Lower leg skin (tissue), 4 donors: ENCODE measurements around the gene FOXP1. TPM values are rescaled to one million over a fixed set of nuclear protein-coding genes. Genes with fewer than 3 reads are reported as not detected.

Experiments used
- DNase-seq, 2 donors: peaks; one replicate each; pipeline ENCODE4 v3.0.0-alpha.2; 2019; ENCODE audit warnings: low spot score in 2 of 2
- H3K4me3 ChIP-seq: fragments of 200-600 bp; sonication (generic); 2 replicates; pipeline ENCODE4 v1.5.1; 2017; ENCODE audit warnings: mild to moderate bottlenecking, low read depth; ENCODE audit not compliant: poor library complexity, severe bottlenecking
- POLR2A ChIP-seq, 2 donors: fragments of 450-650 bp; IDR thresholded peaks; one replicate each; pipeline ENCODE4 v1.6.1; 2016 to 2017; ENCODE audit warnings: antibody characterized with exemption in 2 of 2, mild to moderate bottlenecking in 1 of 2, moderate library complexity in 1 of 2
- WGBS, 2 donors: methylation state at CpG; one replicate each; pipeline ENCODE4 v1.1.5; 2018; 5-methylcytosine and 5-hydroxymethylcytosine counted together
- intact Hi-C: fragments of 100-400 bp; cut with DNase I; formaldehyde crosslinking; loops from one replicate; pipeline ENCODE4 v1.15.0; 2023; ENCODE audit warnings: low total_unique reads
- total RNA-seq, 4 donors: library from RNA; depleted of rRNA; stranded (reverse); fragments of >200 nt; gene quantifications; one replicate each; pipeline ENCODE4 v1.1.0, GENCODE V29; 2016
- TF ChIP-seq, protein P1 (sequence below), 3 donors: fragments of 450-650 bp; IDR thresholded peaks; one replicate each; pipeline ENCODE4 v1.5.1; 2016; ENCODE audit warnings: antibody characterized with exemption in 3 of 3, mild to moderate bottlenecking in 3 of 3, moderate library complexity in 2 of 3

The FOXP1 gene
- total RNA-seq, 4 donors from 2014 or later, result 46.6 to 66.6 (median 55.2) TPM

DNA sequence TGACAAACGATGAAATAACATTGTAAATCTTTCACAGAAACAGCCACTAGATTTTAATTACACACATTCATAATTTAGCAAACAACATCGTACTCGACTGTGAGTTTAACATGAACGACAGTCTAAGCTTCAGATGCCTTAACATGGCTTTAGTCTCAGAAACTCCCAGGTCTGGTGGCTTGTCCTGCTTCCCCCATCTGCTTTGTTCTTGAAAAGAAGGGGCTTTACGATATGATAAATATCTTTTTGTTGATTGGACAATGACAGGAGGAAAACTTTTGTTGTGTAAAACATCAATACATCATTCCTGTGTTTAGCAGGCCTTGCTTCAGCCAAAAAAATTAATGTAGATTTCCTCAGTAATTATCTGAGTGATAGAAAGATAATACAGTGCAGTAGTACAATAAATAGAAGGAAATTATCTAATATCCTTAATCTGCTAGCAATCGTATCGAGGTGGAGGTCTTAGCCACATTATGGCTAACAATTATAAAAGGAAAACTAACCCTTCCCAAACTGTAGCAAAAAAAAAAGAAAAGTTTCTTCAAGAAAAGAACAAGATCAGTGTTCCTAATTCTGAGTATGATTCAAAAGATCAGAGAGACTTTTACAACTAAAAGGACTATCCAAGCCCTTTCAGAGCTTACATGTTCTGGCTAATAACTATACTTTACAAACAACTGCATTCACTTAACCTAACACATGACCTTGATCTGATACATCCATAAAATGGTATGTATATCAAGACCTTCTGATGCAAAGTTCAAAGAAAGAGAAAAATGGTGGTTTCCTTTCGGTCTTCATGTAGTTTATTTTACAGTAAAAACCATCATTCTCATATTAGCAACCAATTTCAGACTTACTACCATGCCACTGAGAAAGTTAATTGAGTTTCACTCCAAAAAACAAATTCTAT, 535.7 kb downstream of the FOXP1 start:
- no peak for TF ChIP-seq POLR2A (IDR thresholded peaks at IDR 0.05)
- TF ChIP-seq, protein P1, sequence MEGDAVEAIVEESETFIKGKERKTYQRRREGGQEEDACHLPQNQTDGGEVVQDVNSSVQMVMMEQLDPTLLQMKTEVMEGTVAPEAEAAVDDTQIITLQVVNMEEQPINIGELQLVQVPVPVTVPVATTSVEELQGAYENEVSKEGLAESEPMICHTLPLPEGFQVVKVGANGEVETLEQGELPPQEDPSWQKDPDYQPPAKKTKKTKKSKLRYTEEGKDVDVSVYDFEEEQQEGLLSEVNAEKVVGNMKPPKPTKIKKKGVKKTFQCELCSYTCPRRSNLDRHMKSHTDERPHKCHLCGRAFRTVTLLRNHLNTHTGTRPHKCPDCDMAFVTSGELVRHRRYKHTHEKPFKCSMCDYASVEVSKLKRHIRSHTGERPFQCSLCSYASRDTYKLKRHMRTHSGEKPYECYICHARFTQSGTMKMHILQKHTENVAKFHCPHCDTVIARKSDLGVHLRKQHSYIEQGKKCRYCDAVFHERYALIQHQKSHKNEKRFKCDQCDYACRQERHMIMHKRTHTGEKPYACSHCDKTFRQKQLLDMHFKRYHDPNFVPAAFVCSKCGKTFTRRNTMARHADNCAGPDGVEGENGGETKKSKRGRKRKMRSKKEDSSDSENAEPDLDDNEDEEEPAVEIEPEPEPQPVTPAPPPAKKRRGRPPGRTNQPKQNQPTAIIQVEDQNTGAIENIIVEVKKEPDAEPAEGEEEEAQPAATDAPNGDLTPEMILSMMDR (IDR thresholded peaks at IDR 0.05), result no peak
- 81 to 84% methylated on average over 8 of the region's 8 CpGs for WGBS, 2 donors
- no peak for DNase-seq
- no peak overlapping the region for H3K4me3 ChIP-seq
- intact Hi-C loops, result no loop called here

DNA sequence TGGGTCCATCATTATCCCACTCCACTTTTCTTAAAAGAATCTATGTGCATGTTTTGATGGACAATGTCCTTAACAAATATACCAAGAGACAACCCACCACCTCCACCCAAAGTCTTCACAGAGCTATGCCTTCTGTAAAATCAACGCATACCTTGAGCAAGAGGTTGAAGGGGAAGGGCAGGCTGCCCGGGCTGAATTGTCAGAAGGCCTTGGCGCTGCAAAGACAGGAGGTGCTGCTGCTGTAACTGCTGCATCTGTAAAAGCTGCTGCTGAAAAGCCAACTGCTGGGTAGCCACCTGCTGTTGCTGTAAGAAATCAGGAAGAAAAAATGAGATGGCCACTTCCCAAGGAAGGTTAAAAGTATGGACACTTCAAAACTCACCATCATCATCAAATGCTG, 536.7 kb downstream of the FOXP1 start:
- DNase-seq, result no peak
- no peak for TF ChIP-seq POLR2A (IDR thresholded peaks at IDR 0.05)
- TF ChIP-seq, protein P1 (IDR thresholded peaks at IDR 0.05), result no peak
- intact Hi-C loops, result no loop called here
- no peak overlapping the region for H3K4me3 ChIP-seq
- 81 to 95% methylated on average over 3 of the region's 3 CpGs for WGBS, 2 donors

DNA sequence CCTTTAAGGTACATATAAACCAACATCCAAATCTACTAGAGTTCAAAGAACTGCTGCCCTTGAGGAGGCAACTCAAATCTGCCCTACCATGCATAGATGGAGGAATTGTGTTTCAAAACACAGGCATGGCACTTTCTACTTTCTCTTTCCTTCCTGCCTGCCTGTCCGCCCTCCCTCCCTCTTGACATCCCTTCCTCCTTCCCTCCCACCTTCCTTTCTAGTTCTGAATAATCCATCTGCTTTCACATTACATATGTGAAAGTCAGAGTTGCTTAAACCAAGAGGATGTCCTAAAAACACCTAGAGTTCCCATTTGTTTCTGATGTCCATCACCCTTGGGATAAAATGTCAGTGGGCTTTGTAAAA, 537.6 kb downstream of the FOXP1 start:
- intact Hi-C loops, result no loop called here
- TF ChIP-seq POLR2A (IDR thresholded peaks at IDR 0.05), result no peak
- TF ChIP-seq, protein P1 (IDR thresholded peaks at IDR 0.05), result no peak
- no peak for DNase-seq
- H3K4me3 ChIP-seq, result no peak overlapping the region
- 75 to 96% methylated on average over 1 of the region's 1 CpG for WGBS, 2 donors

DNA sequence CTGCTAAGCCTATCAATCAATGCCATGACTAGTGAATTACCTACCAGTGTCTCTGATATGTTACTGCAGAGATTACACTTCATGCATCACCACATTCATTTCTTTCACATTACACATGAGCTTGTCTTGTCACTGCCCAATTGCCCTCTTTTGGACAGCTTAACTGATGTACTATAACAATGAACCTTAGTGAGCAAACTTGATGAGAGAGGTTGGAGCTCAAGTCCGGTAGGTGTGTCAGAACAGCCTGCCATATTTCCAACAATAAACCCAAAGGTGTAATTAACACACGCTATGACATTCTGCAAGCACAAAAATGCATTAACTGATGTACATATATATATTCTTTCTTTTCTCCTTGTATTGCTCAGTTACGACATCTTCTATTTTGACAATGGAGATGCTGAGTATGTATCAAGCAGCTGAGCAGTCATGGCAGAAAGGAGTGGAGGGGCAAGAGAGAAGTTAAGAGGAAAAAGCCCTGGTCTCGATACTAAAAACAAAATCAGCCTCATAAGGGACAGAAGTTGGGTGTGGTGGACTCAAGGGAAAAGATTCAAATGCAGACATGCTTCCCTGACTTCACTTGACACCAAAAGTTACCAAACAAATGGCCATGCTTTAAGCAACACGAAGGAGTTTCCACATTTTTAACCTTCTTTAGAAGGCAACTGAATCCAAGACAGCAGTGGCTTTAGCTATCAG, 538.2 kb downstream of the FOXP1 start:
- intact Hi-C loops, result no loop called here
- DNase-seq, result no peak
- TF ChIP-seq POLR2A (IDR thresholded peaks at IDR 0.05), result no peak
- TF ChIP-seq, protein P1 (IDR thresholded peaks at IDR 0.05), result no peak
- no peak overlapping the region for H3K4me3 ChIP-seq
- 92 to 94% methylated on average over 5 of the region's 5 CpGs for WGBS, 2 donors

DNA sequence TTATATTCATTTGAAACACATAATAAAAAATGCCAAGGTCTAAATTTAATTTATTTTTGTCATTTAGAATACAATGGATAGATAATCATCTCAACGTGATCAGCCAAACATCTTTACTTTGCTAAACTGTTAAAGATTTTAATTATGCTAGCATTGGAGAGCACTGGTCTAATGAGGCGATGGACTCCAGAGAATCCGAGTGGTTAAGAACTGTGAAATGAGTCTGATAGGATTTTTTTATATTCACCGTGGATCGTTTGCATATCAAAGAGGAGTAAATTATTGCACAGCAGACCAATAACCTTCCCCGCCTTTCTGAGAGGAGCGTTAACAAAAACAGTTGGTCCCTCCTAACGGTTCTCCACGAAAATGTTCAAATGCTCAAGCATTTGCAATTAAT, 540.8 kb downstream of the FOXP1 start:
- TF ChIP-seq POLR2A (IDR thresholded peaks at IDR 0.05), result no peak
- TF ChIP-seq, protein P1 (IDR thresholded peaks at IDR 0.05), result no peak
- intact Hi-C loops, result no loop called here
- WGBS, 2 donors, result 92 to 94% methylated on average over 9 of the region's 9 CpGs
- no peak overlapping the region for H3K4me3 ChIP-seq
- DNase-seq, result no peak
